ENCODE data around the gene GARIN5B. TPM values are rescaled to one million over a fixed set of nuclear protein-coding genes. Genes with fewer than 3 reads are reported as not detected.

The GARIN5B gene
- total RNA-seq, 2 experiments from 2014 or later: not detected

DNA sequence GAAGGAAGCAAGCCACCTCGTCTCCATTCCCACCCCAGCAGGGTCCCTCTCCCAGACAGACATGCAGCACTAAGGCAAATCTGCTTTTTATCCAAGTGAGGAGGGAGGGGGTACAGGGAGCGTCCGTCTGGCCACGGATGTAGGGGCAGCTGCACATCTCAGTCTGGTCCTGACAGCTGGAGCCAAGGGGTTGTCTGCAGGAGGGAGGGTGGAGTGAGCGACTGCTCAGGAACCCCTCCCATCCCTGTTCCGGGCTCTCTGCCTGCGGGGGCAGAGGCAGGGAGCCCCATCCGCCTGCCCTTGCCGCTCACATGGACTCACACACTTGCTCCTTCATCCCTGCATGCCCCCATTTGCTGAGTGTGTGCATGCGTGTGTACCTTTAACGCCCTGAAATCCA is 16.1 kb upstream of the GARIN5B start:
- ATAC-seq (no peak), DNase-seq (no peak)
- intact Hi-C loops (cut with DNase I, micrococcal nuclease): no loop called here
- peaks cover 14% of the 10 kb centered on the region for H3K36me3 Mint-ChIP-seq (ENCODE audit: low read depth)
- no peaks in the 10 kb centered on the region for H3K9me3 Mint-ChIP-seq (ENCODE audit: low read depth)
- no peak overlapping the region for H3K27ac Mint-ChIP-seq
- POLR2A ChIA-PET: no interaction called here
- H3K4me3 Mint-ChIP-seq: no peak overlapping the region
- H3K4me1 Mint-ChIP-seq: peaks cover 15% of the 10 kb centered on the region
- peaks cover 2% of the 10 kb centered on the region for H3K27me3 Mint-ChIP-seq
- CTCF ChIA-PET: no interaction called here

DNA sequence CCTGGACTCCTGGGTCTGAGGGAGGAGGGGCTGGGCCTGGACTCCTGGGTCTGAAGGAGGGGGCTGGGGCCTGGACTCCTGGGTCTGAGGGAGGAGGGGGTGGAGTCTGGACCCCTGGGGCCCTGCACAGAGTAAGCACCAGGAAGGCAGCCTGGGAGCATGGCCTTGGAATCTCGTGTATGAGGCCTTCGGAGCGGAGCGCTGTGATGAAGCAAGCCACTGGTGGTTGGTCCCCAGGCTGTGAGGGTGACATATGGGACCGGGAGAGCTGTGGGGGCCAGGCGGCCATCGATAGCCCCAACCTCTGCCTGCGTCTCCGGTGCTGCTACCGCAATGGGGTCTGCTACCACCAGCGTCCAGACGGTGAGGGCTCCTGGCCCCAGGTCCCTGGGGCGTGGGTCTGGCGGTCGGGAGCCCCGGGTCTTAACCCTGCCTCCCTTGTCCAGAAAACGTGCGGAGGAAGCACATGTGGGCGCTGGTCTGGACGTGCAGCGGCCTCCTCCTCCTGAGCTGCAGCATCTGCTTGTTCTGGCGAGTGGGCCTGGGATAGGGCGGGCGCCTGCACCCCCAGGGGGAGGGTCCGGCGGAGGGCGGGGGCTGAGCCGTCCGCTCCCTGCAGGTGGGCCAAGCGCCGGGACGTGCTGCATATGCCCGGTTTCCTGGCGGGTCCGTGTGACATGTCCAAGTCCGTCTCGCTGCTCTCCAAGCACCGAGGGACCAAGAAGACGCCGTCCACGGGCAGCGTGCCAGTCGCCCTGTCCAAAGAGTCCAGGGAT is 14.5 kb upstream of the GARIN5B start:
- CTCF ChIA-PET: no interaction called here
- POLR2A ChIA-PET: no interaction called here

DNA sequence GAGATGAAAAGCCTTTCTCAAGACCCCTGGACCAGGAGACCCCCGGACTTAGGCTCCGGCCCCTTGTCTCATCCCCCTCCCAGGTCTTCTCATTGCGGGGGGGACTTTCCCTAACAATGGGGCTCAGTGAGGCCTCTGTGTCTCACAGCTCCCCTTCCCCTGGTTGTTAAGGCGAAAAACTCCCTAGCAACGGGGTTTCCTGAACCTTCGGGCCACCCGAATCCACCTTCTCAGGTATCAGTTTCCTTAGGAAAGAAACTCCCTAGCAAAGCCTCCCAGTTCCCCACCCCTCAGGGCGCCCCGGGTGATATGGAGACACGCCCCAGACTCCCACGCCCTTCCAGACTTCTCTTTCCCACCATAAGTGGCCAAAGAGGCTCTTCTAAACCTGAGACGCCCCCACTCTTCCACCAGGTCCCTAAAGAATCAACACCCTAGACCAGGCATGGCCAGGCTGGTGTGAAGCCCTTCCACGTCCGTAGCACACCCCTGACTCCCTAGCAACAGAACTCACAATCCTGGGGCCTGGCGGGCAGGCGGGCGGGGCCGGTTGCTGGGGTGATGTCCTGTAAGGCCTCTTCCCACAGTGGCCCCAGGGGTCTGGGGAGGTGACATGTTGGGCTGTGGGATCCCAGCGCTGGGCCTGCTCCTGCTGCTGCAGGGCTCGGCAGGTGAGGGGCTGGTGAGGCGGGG is 13.3 kb upstream of the GARIN5B start, which contains the start of gene TMEM190:
TMEM190 (plus strand) TSS at position 586 of the 693 bp plus-strand sequence; CDS start at position 614, 28 bp downstream.
- ATAC-seq (no peak), DNase-seq (no peak)
- Mint-ChIP-seq H3K4me3 (no peak within 1 kb of the TSS), H3K36me3 (ENCODE audit: low read depth) (peaks cover 3% of the 10 kb centered on the region), H3K27ac (no peak within 1 kb of the TSS), H3K4me1 (peaks cover under 1% of the 10 kb centered on the region), H3K9me3 (ENCODE audit: low read depth) (no peaks in the 10 kb centered on the region), H3K27me3 (peaks cover 14% of the 10 kb centered on the region)
- POLR2A ChIA-PET: no interaction called here
- CTCF ChIA-PET: interaction anchor here (0.5 to 0.9 kb wide), 2 partner anchors 54 to 70 kb away, joined by 3 read pairs; no protein-coding TSS in a partner anchor
- intact Hi-C loops (cut with DNase I, micrococcal nuclease): no loop called here

More for the DNA sequence above, 14.5 kb upstream of the GARIN5B start:
- Mint-ChIP-seq H3K27ac (no peak overlapping the region), H3K36me3 (ENCODE audit: low read depth) (peaks cover 13% of the 10 kb centered on the region), H3K4me1 (peaks cover 11% of the 10 kb centered on the region), H3K9me3 (ENCODE audit: low read depth) (no peaks in the 10 kb centered on the region), H3K4me3 (no peak overlapping the region), H3K27me3 (peaks cover 7% of the 10 kb centered on the region)
- ATAC-seq (no peak), DNase-seq (no peak)
- intact Hi-C loops (cut with DNase I, micrococcal nuclease): no loop called here

DNA sequence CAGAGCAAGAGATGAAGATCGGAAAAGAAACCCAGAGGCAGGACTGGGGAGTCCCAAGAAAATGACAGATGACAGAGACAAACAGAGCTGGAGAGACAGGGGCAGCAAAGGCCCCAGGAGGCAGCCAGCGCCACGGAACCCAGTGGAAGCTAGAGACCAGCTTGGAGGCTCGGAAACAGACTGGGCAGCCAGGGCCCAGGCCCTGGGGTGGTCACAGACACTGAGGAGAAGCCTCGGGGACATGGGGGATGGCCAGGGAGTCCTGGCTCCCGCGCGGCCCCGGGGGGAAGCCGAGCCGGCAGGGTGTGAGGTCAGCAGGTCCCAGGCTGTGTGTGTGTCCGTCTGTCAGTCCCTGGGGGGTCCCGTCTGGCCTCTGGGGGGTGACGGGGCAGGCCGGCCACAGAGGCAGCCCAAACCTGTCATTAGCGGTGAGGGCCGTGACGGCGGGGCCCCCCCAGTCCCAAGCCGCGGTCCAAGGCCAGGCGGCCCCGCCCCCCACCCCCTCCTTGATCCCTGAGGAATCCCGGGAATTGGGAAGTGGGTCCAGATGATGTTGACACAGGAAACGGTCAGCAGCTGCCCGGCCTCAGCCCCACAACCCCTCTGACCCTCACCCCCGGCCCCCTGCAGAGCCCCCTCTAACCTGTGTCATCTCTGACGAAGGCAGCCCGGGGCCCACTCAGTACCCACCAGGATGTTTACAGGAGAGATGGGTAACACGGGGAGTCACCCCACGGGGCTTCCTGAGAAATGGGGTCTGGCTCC is 11.1 kb upstream of the GARIN5B start:
- intact Hi-C loops (cut with DNase I, micrococcal nuclease): no loop called here
- POLR2A ChIA-PET: no interaction called here
- CTCF ChIA-PET: no interaction called here

DNA sequence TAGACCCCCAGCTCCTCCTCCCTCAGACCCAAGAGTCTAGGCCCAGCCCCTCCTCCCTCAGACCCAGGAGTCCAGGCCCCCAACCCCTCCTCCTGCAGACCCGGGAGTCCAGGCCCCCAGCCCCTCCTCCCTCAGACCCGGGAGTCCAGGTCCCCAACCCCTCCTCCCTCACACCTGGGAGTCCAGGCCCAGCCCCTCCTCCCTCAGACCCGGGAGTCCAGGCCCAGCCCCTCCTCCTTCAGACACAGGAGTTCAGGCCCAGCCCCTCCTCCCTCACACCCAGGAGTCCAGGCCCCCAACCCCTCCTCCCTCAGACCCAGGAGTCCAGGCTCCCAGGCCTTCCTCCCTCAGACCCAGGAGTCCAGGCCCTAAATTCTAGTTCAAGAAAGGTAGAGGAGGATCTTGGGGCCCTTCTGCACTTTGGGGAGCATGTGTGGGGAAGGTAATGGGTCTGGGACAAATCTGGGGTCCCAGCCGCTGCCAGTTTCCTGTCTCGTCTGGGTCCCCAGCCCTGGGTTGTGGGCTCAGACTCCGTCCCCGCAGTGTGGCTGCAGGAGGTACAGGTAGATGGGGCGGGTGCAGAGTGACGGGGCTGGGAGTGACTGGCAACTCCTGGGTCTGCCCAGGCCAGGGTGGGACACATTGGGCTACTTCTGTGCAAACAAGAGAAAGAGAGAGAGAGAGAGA is 10.4 kb upstream of the GARIN5B start:
- no peaks in the 10 kb centered on the region for H3K9me3 Mint-ChIP-seq (ENCODE audit: low read depth)
- H3K4me1 Mint-ChIP-seq: peaks cover 5% of the 10 kb centered on the region
- peaks cover 29% of the 10 kb centered on the region for H3K27me3 Mint-ChIP-seq
- no peak for DNase-seq
- no peak overlapping the region for H3K27ac Mint-ChIP-seq
- ATAC-seq: no peak
- CTCF ChIA-PET: interaction anchor here (0.6 kb wide), 1 partner anchor 52 kb away, joined by 3 read pairs; no protein-coding TSS in a partner anchor
- no peak overlapping the region for H3K4me3 Mint-ChIP-seq
- intact Hi-C loops (cut with DNase I, micrococcal nuclease): no loop called here
- POLR2A ChIA-PET: no interaction called here
- no peaks in the 10 kb centered on the region for H3K36me3 Mint-ChIP-seq (ENCODE audit: low read depth)

More for the DNA sequence above, 11.1 kb upstream of the GARIN5B start:
- Mint-ChIP-seq H3K9me3 (ENCODE audit: low read depth) (no peaks in the 10 kb centered on the region), H3K36me3 (ENCODE audit: low read depth) (no peaks in the 10 kb centered on the region), H3K27ac (no peak overlapping the region), H3K4me1 (peaks cover 5% of the 10 kb centered on the region), H3K4me3 (no peak overlapping the region), H3K27me3 (peaks cover 27% of the 10 kb centered on the region)
- no peak for ATAC-seq
- no peak for DNase-seq

DNA sequence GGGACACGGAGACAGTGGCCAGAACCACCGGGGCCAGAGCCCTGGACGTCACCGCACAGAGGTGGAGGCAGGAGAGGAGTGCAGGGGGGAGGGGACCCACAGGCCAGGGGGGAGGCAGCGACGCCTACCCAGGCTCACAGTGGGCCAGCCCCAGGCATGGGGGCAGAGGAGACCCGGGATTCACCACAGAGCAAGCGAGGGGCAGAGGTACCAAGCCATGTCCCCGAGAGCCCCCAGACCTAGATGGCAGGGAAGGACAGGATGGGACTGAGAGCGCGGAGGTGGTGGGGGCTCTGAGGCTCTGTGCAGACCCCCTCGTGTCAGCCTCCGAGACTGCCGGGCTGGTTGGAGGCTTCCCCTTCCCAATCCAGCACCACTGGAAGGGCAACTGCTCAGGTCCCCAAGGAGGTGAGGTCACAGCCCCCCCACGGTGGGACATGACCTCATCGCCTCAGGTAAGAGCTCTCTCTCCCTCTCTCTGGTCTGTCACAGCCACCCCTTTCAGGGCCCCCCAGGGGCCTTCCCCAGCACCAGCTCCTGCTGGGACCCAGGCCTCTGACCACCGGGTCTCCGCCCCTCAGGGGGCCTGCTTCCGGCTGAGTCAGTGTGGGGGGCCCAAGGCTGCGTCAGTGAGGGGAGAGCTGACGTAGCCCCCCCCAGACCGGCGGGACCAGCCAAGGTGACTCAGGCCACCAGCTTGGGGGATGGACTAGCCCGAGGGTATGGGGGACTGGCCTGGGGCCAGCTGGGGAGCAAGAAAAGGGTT is 9.4 kb upstream of the GARIN5B start:
- DNase-seq (peak; percentile 36), ATAC-seq (no peak)
- Mint-ChIP-seq H3K9me3 (ENCODE audit: low read depth) (no peaks in the 10 kb centered on the region), H3K27ac (no peak overlapping the region), H3K4me1 (peaks cover 5% of the 10 kb centered on the region), H3K36me3 (ENCODE audit: low read depth) (no peaks in the 10 kb centered on the region), H3K4me3 (no peak overlapping the region), H3K27me3 (peaks cover 36% of the 10 kb centered on the region)
- intact Hi-C loops (cut with DNase I, micrococcal nuclease): no loop called here
- ChIA-PET POLR2A (no interaction called here), CTCF (interaction anchor here (0.6 kb wide), 1 partner anchor 51 kb away, joined by 3 read pairs; no protein-coding TSS in a partner anchor)

DNA sequence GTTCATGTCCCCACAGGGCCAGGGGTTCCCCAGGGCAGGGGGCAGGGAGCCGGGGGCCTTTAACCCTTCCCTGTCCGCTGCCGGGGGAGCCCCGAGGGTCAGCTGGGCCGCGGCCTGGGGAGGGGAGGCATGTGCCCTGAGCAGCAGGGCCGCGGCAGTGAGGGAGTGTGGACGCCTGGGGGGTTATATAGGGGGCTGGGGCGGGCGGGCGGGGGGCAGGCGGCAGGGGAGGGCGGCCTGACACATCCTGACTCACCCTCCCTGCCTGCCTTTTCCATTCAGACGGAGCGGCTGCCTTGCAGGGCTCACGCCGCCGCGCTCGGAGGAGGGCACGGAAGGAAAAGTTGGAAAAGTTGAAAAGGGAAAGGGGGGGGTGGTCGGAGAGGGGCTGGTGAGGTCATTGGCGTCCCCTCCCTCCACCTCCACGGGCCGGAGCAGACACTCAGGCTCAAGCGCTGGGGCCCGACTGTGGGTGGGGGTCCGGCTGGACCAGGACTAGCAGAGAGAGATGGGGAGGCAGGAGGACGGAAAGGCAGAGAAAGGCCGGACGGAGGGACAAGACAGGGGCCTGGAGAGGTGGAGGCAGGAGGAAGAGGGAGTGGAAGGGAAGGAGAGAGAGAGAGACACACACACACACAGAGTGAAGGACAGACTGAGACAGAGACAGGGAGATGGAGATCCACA is 7.4 kb upstream of the GARIN5B start, which contains the start of gene IL11:
IL11 (minus strand) TSS at position 159 of the 684 bp plus-strand sequence; CDS start at position 6, 153 bp downstream.
- POLR2A ChIA-PET: no interaction called here
- H3K4me3 Mint-ChIP-seq: peak within 1 kb of the TSS; percentile 58

DNA sequence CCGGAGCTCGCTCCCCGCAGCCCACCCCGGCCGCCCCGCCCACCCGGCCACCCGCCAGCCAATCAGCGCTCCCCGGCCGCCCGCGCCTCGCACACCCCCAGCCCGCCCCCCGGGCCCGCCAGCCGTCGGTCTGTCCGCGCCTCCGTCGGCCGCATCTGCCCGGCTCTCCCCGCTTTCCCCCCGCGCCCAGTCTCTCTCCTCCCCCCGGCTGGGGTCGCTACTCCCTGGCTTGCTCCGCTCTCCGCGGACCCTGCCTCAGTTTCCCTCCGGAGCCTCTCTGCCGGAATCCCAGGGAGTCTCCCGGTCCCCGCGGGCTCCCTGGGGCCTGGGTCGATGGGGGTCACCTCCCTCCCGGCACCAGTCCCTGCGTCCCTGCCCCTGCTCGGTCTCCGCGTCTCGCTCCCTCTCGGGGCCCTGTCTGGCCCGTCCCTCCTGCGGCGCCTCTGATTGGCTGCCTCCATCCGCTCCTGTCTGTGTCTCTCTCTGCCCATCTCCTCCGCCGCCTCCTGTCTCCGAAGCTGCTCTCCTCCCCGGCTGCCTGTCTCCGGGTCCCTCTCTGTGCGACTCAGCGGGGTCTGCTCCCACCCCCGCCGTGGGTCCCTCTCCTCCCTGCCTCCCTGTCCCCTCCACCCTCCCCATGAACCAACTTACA is 6.7 kb upstream of the GARIN5B start:
- Mint-ChIP-seq H3K4me3 (peak overlapping the region; percentile 58), H3K36me3 (ENCODE audit: low read depth) (no peaks in the 10 kb centered on the region), H3K27me3 (peaks cover 37% of the 10 kb centered on the region), H3K4me1 (peaks cover 5% of the 10 kb centered on the region), H3K27ac (no peak overlapping the region), H3K9me3 (ENCODE audit: low read depth) (no peaks in the 10 kb centered on the region)
- ATAC-seq: peak; percentile 77
- DNase-seq: peak; percentile 60
- POLR2A ChIA-PET: interaction anchor here (0.6 kb wide), 1 partner anchor 14 kb away, joined by 5 read pairs; no protein-coding TSS in a partner anchor
- intact Hi-C loops (cut with DNase I, micrococcal nuclease): no loop called here
- CTCF ChIA-PET: interaction anchor here (0.8 kb wide), 1 partner anchor 29 kb away, joined by 3 read pairs; no protein-coding TSS in a partner anchor

More for the DNA sequence above, 7.4 kb upstream of the GARIN5B start, which contains the start of gene IL11:
- intact Hi-C loops (cut with DNase I, micrococcal nuclease): no loop called here
- CTCF ChIA-PET: no interaction called here
- DNase-seq (no peak), ATAC-seq (no peak)
- H3K27ac Mint-ChIP-seq: no peak within 1 kb of the TSS
- no peaks in the 10 kb centered on the region for H3K36me3 Mint-ChIP-seq (ENCODE audit: low read depth)
- H3K4me1 Mint-ChIP-seq: peaks cover 5% of the 10 kb centered on the region
- peaks cover 35% of the 10 kb centered on the region for H3K27me3 Mint-ChIP-seq
- H3K9me3 Mint-ChIP-seq (ENCODE audit: low read depth): no peaks in the 10 kb centered on the region

DNA sequence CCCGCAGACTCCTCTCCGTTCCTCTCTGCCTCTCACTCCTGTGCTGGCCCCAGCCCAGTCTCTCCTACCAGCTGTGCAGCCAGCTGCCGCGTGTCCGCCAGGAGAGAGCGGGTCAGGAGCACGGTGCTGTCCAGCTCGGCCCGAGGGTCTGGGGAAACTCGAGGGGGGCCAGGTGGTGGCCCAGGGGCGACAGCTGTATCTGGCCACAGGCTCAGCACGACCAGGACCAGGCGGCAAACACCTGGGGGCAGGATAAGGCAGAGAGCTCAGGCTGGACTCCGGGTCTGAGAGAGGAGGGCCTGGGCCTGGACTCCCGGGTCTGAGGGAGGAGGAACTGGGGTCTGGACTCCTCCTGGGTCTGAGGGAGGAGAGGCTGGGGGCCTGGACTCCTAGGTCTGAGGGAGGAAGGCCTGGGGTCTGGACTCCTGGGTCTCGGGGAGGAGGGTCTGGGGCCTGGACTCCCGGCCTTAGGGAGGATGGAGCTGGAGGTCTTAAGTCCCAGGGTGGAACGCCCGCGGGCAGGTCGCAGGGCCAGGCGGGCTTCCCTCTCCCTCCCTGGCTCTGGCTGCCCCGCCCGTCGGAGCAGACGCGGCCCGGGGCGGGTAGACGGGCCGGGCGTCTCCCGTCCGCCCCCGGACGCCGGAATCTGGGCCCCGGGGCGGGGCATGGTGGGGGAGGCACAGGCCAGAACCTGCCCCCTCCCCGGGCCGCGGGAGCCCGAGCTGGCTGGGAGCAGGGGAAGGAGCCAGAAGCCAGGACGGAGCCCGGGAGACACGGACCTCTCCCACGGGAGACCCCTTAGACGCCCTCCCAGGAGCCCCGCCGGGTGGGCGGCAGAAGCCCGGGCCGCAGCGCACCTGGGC is 5.9 kb upstream of the GARIN5B start:
- peak; percentile 49 for DNase-seq
- intact Hi-C loops (cut with DNase I, micrococcal nuclease): no loop called here
- no peaks in the 10 kb centered on the region for H3K9me3 Mint-ChIP-seq (ENCODE audit: low read depth)
- peak; percentile 56 for ATAC-seq
- no peak overlapping the region for H3K4me3 Mint-ChIP-seq
- ChIA-PET POLR2A (interaction anchor here (0.6 to 0.8 kb wide), 2 partner anchors 13 to 14 kb away, joined by 3 to 5 read pairs; no protein-coding TSS in a partner anchor), CTCF (interaction anchor here (0.6 to 0.8 kb wide), 2 partner anchors 28 to 78 kb away, joined by 3 to 5 read pairs; no protein-coding TSS in a partner anchor)
- no peak overlapping the region for H3K27ac Mint-ChIP-seq
- H3K27me3 Mint-ChIP-seq: peaks cover 37% of the 10 kb centered on the region
- H3K4me1 Mint-ChIP-seq: peaks cover 5% of the 10 kb centered on the region
- H3K36me3 Mint-ChIP-seq (ENCODE audit: low read depth): no peaks in the 10 kb centered on the region

Measured in activated CD4-positive, alpha-beta T cell treated with anti-CD3 and anti-CD28 coated beads for 36 hours (primary cell).